Medulla oblongata (tissue), 1 donor: ENCODE data around the gene PDE3B.
"Not testable (repeated sequence)": the region's sequence is repeated elsewhere in the genome, so short reads cannot be mapped to it uniquely, and the experiment has no call there.

Experiments used
- DNase-seq: peaks from one replicate; pipeline ENCODE4 v3.0.0-alpha.2; 2015; ENCODE audit errors: extremely low spot score

PDE3B gene

GRCh38 chr11:14641801-14642200, 1.8 kb upstream of the PDE3B start:
- DNase-seq, result no peak

- DNase-seq, result no peak
Measured at GRCh38 chr11:14642453-14642852, 1.2 kb upstream of the PDE3B start.

GRCh38 chr11:14642873-14643696, 519 bp upstream of the PDE3B start:
- DNase-seq, result peak; percentile 9

GRCh38 chr11:14644226-14645014, 816 bp downstream of the PDE3B start:
- DNase-seq, result peak; percentile 11

- DNase-seq, result peak; percentile 23
Measured at GRCh38 chr11:14645015-14645912, 1.7 kb downstream of the PDE3B start.

GRCh38 chr11:14645985-14646900, 2.6 kb downstream of the PDE3B start:
- peak; percentile 17 for DNase-seq

- DNase-seq, result no peak
Measured at GRCh38 chr11:14650064-14650463, 6.5 kb downstream of the PDE3B start.

GRCh38 chr11:14653090-14653489, 9.5 kb downstream of the PDE3B start:
- DNase-seq, result no peak

- DNase-seq, result no peak
Measured at GRCh38 chr11:14655435-14655834, 11.8 kb downstream of the PDE3B start.

- DNase-seq, result no peak
Measured at GRCh38 chr11:14656536-14657457, 13.2 kb downstream of the PDE3B start.

GRCh38 chr11:14657841-14658240, 14.2 kb downstream of the PDE3B start:
- no peak for DNase-seq

- not testable (repeated sequence) for DNase-seq
Measured at GRCh38 chr11:14664926-14665325, 21.3 kb downstream of the PDE3B start.

GRCh38 chr11:14667329-14667728, 23.7 kb downstream of the PDE3B start:
- not testable (repeated sequence) for DNase-seq

GRCh38 chr11:14668731-14669301, 25.2 kb downstream of the PDE3B start:
- no peak for DNase-seq

- DNase-seq, result no peak
Measured at GRCh38 chr11:14669499-14669898, 25.9 kb downstream of the PDE3B start.

- no peak for DNase-seq
Measured at GRCh38 chr11:14669958-14670357, 26.4 kb downstream of the PDE3B start.

- no peak for DNase-seq
Measured at GRCh38 chr11:14672635-14673034, 29.0 kb downstream of the PDE3B start.

GRCh38 chr11:14673421-14673820, 29.8 kb downstream of the PDE3B start:
- no peak for DNase-seq

GRCh38 chr11:14673824-14674405, 30.3 kb downstream of the PDE3B start:
- DNase-seq, result no peak
